ENCODE data around the gene TTLL12.

DNA sequence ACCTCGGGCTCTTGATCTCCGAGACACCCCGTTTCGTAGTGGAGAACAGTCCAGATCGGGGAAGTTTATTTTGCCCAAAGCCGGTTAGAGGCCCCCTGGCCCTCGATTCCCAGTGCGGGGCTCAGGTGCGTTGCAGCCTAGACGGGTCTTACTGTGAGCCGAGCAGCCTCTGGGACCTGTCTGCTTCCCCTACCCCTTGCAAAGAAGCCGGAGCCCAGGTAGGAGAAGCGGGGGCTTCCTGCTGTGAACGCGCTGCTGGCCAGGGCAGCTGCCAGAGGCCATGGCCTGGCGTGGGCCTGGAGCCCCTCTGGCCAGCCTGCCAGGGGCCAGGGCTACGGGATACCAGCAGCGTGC is 35.0 kb downstream of the TTLL12 start:
- TF ChIP-seq, protein P1, sequence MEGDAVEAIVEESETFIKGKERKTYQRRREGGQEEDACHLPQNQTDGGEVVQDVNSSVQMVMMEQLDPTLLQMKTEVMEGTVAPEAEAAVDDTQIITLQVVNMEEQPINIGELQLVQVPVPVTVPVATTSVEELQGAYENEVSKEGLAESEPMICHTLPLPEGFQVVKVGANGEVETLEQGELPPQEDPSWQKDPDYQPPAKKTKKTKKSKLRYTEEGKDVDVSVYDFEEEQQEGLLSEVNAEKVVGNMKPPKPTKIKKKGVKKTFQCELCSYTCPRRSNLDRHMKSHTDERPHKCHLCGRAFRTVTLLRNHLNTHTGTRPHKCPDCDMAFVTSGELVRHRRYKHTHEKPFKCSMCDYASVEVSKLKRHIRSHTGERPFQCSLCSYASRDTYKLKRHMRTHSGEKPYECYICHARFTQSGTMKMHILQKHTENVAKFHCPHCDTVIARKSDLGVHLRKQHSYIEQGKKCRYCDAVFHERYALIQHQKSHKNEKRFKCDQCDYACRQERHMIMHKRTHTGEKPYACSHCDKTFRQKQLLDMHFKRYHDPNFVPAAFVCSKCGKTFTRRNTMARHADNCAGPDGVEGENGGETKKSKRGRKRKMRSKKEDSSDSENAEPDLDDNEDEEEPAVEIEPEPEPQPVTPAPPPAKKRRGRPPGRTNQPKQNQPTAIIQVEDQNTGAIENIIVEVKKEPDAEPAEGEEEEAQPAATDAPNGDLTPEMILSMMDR (conservative IDR thresholded peaks at IDR 0.05): peak; percentile 28; the same call in 1 of the 2 replicates
- TF ChIP-seq EZH2 (IDR thresholded peaks at IDR 0.05; ENCODE audit: low read depth): no peak
